Loucy (cell line): Measurements from ENCODE around the gene TSPAN9.
A peak's percentile ranks its signal among the peaks of the same experiment; 100 is the strongest.

ENCODE experiments used
- H2AFZ ChIP-seq: fragments of 200-600 bp; sonication (generic); 2 replicates; pipeline ENCODE4 v1.6.0; 2016; ENCODE audit warnings: antibody characterized with exemption, mild to moderate bottlenecking, low read length, moderate library complexity
- H3F3A ChIP-seq: fragments of 200-600 bp; 2 replicates; pipeline ENCODE4 v1.6.0; 2016; ENCODE audit warnings: antibody characterized with exemption, low read depth, mild to moderate bottlenecking
- H3K27me3 ChIP-seq: fragments of 200-600 bp; sonication (generic); 2 replicates; pipeline ENCODE4 v1.6.1; 2014; ENCODE audit warnings: low read length, mild to moderate bottlenecking; ENCODE audit not compliant: insufficient read depth, poor library complexity, severe bottlenecking
- H3K36me3 ChIP-seq: fragments of 200-600 bp; sonication (generic); 2 replicates; pipeline ENCODE4 v1.6.1; 2016; ENCODE audit warnings: low read length; ENCODE audit not compliant: insufficient read depth
- H3K4me1 ChIP-seq: fragments of 200-600 bp; sonication (generic); 2 replicates; pipeline ENCODE4 v1.5.1; 2014; ENCODE audit warnings: low read length, mild to moderate bottlenecking; ENCODE audit not compliant: insufficient read depth, poor library complexity, severe bottlenecking
- H3K4me2 ChIP-seq: fragments of 200-600 bp; sonication (generic); 2 replicates; pipeline ENCODE4 v1.6.0; 2014; ENCODE audit warnings: antibody characterized with exemption, low read length, low read depth, mild to moderate bottlenecking; ENCODE audit not compliant: poor library complexity, severe bottlenecking
- H3K4me3 ChIP-seq: fragments of 200-600 bp; sonication (generic); 2 replicates; pipeline ENCODE4 v1.5.1; 2014; ENCODE audit warnings: low read length, mild to moderate bottlenecking, mixed read lengths; ENCODE audit not compliant: poor library complexity, severe bottlenecking
- H3K79me2 ChIP-seq: fragments of 200-600 bp; sonication (generic); 2 replicates; pipeline ENCODE4 v1.6.1; 2014; ENCODE audit warnings: low read length; ENCODE audit not compliant: insufficient read depth
- H3K9ac ChIP-seq: fragments of 200-600 bp; sonication (generic); 2 replicates; pipeline ENCODE4 v1.6.0; 2014; ENCODE audit warnings: mild to moderate bottlenecking, low read depth, low read length, moderate library complexity; ENCODE audit not compliant: poor library complexity, severe bottlenecking
- H3K9me2 ChIP-seq: fragments of 200-600 bp; sonication (generic); replicated peaks from 2 replicates; pipeline ENCODE4 v1.6.1; 2016; ENCODE audit warnings: low read depth, low read length, mixed read lengths
- H3K9me3 ChIP-seq: fragments of 200-600 bp; sonication (generic); 2 replicates; pipeline ENCODE4 v1.6.1; 2014; ENCODE audit warnings: mild to moderate bottlenecking, antibody characterized with exemption, low read length, low read depth; ENCODE audit not compliant: insufficient read depth
- H4K20me1 ChIP-seq: fragments of 200-600 bp; sonication (generic); 2 replicates; pipeline ENCODE4 v1.6.0; 2014; ENCODE audit warnings: antibody characterized with exemption, low read length, mild to moderate bottlenecking; ENCODE audit not compliant: insufficient read depth, poor library complexity, severe bottlenecking
- EZH2phosphoT487 ChIP-seq: fragments of 200-600 bp; IDR thresholded peaks from 2 replicates; pipeline ENCODE4 v1.6.1; 2018; ENCODE audit warnings: antibody characterized with exemption, mild to moderate bottlenecking, moderate library complexity, borderline replicate concordance
- TF ChIP-seq, protein P1 (sequence below): fragments of 200-600 bp; sonication (generic); conservative IDR thresholded peaks from 2 replicates; pipeline ENCODE4 v1.5.1; 2014; ENCODE audit warnings: mild to moderate bottlenecking, antibody characterized with exemption, low read length

TSPAN9 gene, protein sequence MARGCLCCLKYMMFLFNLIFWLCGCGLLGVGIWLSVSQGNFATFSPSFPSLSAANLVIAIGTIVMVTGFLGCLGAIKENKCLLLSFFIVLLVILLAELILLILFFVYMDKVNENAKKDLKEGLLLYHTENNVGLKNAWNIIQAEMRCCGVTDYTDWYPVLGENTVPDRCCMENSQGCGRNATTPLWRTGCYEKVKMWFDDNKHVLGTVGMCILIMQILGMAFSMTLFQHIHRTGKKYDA

DNA sequence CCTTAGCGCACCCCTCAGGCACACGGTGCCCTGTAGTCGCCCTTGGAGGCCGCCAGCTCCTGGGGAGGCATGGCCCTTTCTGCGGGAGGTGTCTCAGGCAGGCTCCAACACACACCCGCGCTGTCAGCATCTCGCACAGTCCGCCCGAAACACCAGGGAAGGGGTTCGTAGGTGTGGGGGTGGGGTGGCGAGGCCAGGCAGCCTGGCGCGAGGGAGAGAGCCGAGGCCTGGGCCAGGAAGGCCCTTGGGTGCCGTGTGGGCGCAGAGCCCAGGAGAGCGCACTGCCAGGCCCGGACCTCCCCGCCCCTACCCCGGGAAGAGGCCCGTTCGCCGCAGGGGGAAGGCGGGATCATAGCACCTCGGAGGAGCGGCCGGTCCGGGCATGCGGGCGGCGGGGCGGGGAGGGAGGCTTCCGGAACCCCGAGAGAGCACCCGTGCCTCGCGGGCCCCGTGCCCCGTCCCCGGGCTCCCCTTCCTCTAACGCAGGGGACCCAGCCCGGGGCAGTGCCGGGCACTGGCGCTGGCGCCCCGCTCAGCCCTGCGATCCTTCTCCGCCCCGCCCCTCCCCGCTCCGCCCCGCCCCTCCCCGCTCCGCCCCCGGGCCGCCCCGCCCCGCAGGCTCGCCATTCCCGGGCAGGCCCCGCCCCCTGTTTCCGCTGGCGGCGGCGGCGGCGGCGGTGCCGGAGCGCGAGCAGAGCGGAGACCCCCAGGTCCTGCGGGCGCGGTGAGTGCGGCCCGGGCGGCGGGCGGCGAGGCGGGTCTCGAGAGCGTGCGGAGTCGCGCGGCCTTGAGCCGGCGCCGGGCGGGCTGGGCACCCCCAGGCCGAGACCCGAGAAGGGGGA is at the start of gene TSPAN9:
Gene TSPAN9 (plus strand): TSS at position 650 of the 842 bp plus-strand sequence. CDS start 123,815 bp downstream, outside the sequence.
- H3K9me3 ChIP-seq, result no peaks in the 10 kb centered on the region
- no peaks in the 10 kb centered on the region for H4K20me1 ChIP-seq
- no peaks in the 10 kb centered on the region for H3K36me3 ChIP-seq
- H2AFZ ChIP-seq, result peak within 1 kb of the TSS; percentile 88
- H3K9me2 ChIP-seq, result no peaks in the 10 kb centered on the region
- H3K4me1 ChIP-seq, result peaks cover 9% of the 10 kb centered on the region
- H3F3A ChIP-seq, result 0 out of 2 replicates have a peak, but pooled peaks cover 3% of the 10 kb centered on the region
- H3K9ac ChIP-seq, result peak within 1 kb of the TSS; percentile 52
- H3K27me3 ChIP-seq, result peaks cover 14% of the 10 kb centered on the region
- H3K79me2 ChIP-seq, result no peaks in the 10 kb centered on the region
- H3K4me3 ChIP-seq, result peak within 1 kb of the TSS; percentile 73
- TF ChIP-seq, protein P1, sequence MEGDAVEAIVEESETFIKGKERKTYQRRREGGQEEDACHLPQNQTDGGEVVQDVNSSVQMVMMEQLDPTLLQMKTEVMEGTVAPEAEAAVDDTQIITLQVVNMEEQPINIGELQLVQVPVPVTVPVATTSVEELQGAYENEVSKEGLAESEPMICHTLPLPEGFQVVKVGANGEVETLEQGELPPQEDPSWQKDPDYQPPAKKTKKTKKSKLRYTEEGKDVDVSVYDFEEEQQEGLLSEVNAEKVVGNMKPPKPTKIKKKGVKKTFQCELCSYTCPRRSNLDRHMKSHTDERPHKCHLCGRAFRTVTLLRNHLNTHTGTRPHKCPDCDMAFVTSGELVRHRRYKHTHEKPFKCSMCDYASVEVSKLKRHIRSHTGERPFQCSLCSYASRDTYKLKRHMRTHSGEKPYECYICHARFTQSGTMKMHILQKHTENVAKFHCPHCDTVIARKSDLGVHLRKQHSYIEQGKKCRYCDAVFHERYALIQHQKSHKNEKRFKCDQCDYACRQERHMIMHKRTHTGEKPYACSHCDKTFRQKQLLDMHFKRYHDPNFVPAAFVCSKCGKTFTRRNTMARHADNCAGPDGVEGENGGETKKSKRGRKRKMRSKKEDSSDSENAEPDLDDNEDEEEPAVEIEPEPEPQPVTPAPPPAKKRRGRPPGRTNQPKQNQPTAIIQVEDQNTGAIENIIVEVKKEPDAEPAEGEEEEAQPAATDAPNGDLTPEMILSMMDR, result no peak
- TF ChIP-seq EZH2phosphoT487, result no peak
- peak within 1 kb of the TSS; percentile 82 for H3K4me2 ChIP-seq

DNA sequence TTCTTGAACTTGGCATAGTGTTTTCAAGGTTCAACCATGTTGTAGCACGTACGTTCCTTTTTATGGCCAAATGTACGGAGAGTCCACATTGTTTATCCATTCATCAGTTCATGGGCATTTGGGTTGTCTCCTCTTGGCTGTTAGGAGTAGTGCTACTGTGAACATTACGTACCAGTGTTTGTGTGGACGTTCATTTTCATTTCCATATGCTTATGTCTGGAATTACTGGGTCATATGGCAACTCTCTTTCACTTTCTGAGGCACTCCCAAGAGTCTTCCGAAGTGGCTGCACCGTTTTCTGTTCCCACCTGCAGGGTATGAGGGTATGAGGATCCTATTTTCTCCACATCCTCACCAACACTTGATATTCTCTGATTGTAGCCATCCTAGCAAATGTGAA is 49.1 kb upstream of the TSPAN9 start:
- Histone ChIP-seq H3F3A (no peaks in the 10 kb centered on the region), H3K4me3 (no peak overlapping the region), H3K9ac (no peak overlapping the region), H3K9me3 (no peaks in the 10 kb centered on the region), H4K20me1 (no peaks in the 10 kb centered on the region), H2AFZ (no peak overlapping the region), H3K4me1 (no peaks in the 10 kb centered on the region), H3K36me3 (no peaks in the 10 kb centered on the region), H3K27me3 (no peaks in the 10 kb centered on the region), H3K9me2 (no peaks in the 10 kb centered on the region), H3K4me2 (no peak overlapping the region), H3K79me2 (no peaks in the 10 kb centered on the region)
- no peak for TF ChIP-seq EZH2phosphoT487
- TF ChIP-seq, protein P1, result no peak

DNA sequence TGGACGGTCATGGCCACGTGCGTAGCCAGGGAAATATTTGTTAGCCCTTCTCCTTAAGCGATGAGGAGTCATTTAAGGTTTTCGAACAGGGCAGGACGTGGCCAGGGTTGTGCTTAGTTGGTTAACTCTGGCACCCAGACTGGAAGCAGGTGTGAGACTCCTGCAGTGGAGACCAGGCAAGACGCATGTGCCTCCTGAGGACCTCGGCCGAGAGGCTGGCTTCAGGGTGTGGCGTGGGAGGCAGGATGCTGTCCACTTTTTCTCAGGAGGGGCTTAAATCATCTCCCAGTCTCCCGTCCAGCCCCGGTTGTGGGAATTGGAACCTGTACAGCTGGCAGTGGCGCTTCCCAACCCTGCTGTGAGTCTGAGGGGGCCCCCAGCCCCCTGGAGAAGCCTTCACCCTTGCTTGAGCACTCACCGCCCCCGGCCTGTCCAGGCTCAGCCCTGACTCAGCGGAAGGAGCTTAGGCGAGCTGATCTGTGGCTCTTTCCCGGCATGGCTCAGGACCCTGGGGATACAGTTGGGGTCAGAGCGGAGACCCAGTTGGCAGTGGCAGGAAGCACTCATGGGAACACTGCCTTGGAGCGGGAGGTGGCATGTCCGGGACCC is 46.3 kb upstream of the TSPAN9 start:
- TF ChIP-seq, protein P1, result no peak
- TF ChIP-seq EZH2phosphoT487, result no peak
- Histone ChIP-seq H3K4me1 (no peaks in the 10 kb centered on the region), H4K20me1 (no peaks in the 10 kb centered on the region)

More for the DNA sequence above, 46.3 kb upstream of the TSPAN9 start:
- Histone ChIP-seq H3F3A (no peaks in the 10 kb centered on the region), H3K36me3 (no peaks in the 10 kb centered on the region), H2AFZ (no peak overlapping the region), H3K9ac (no peak overlapping the region), H3K79me2 (no peaks in the 10 kb centered on the region), H3K27me3 (no peaks in the 10 kb centered on the region), H3K4me3 (no peak overlapping the region), H3K9me2 (no peaks in the 10 kb centered on the region), H3K4me2 (no peak overlapping the region), H3K9me3 (no peaks in the 10 kb centered on the region)
